ENCODE results near the gene PROX1.

PROX1 gene, protein sequence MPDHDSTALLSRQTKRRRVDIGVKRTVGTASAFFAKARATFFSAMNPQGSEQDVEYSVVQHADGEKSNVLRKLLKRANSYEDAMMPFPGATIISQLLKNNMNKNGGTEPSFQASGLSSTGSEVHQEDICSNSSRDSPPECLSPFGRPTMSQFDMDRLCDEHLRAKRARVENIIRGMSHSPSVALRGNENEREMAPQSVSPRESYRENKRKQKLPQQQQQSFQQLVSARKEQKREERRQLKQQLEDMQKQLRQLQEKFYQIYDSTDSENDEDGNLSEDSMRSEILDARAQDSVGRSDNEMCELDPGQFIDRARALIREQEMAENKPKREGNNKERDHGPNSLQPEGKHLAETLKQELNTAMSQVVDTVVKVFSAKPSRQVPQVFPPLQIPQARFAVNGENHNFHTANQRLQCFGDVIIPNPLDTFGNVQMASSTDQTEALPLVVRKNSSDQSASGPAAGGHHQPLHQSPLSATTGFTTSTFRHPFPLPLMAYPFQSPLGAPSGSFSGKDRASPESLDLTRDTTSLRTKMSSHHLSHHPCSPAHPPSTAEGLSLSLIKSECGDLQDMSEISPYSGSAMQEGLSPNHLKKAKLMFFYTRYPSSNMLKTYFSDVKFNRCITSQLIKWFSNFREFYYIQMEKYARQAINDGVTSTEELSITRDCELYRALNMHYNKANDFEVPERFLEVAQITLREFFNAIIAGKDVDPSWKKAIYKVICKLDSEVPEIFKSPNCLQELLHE

DNA sequence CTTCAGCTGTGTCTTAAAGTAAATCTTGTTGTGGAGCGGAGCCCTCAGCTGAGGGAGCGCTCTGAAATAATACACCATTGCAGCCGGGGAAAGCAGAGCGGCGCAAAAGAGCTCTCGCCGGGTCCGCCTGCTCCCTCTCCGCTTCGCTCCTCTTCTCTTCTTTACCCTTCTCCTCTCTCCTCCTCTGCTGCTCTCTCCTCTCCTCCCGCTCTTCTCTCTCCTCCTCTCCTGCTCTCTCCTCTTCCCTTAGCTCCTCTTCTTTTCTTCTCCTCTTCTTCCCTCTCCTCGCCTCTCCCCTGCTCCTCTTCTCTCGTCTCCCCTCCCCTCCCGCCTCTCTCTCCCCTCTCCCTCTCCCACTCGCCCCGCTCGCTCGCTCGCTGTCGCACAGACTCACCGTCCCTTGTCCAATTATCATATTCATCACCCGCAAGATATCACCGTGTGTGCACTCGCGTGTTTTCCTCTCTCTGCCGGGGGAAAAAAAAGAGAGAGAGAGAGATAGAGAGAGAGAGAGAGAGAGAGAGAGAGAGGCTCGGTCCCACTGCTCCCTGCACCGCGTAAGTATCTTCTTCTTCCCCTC is at the start of gene PROX1:
Gene PROX1, plus strand, starts transcription at position 47 of the 580 bp plus-strand sequence. CDS start 8,563 bp downstream, outside the sequence.
- Histone ChIP-seq H3K4me3 (ENCODE audit: low read length) (peak within 1 kb of the TSS; percentile 83), H3K9ac (ENCODE audit: low read depth, low read length) (peak within 1 kb of the TSS; percentile 57; the same call in 1 of the 2 replicates), H3K9me3 (ENCODE audit: insufficient read depth, low read depth, low read length) (no peaks in the 10 kb centered on the region), H3K36me3 (ENCODE audit: insufficient read depth, low read depth, low read length) (no peaks in the 10 kb centered on the region), H3K4me1 (ENCODE audit: insufficient read depth, low read length) (peaks cover 39% of the 10 kb centered on the region), H3K27ac (ENCODE audit: low read length) (no peak within 1 kb of the TSS), H3K27me3 (ENCODE audit: insufficient read depth, low read length) (peaks cover 93% of the 10 kb centered on the region)

DNA sequence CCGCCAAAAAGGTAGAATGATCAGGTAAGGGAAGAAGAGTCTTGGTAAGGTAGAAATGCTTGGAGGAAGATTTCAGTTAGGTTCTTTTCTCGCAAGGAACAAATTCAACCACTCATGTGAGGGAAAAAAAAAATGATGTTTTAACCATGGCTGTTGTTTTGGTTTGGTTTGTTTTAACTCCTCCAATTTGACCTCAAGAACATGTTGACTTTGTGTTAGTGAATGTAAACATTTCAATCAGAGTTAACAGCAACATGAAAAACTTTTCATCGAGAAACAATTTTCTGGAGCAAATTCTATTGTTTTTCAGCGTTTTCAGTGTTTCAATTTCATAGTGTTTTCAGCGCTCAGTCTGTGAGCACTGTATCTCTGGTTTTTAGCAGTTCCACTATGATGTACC is 49.0 kb upstream of the PROX1 start:
- no peaks in the 10 kb centered on the region for H3K9me3 ChIP-seq (ENCODE audit: insufficient read depth, low read depth, low read length)
- no peak overlapping the region for H3K9ac ChIP-seq (ENCODE audit: low read depth, low read length)
- H3K36me3 ChIP-seq (ENCODE audit: insufficient read depth, low read depth, low read length) = no peaks in the 10 kb centered on the region
- H3K4me3 ChIP-seq (ENCODE audit: low read length) = no peak overlapping the region
- no peaks in the 10 kb centered on the region for H3K27me3 ChIP-seq (ENCODE audit: insufficient read depth, low read length)
- peaks cover 4% of the 10 kb centered on the region; the same call in 1 of the 2 replicates for H3K4me1 ChIP-seq (ENCODE audit: insufficient read depth, low read length)
- H3K27ac ChIP-seq (ENCODE audit: low read length) = no peak overlapping the region

DNA sequence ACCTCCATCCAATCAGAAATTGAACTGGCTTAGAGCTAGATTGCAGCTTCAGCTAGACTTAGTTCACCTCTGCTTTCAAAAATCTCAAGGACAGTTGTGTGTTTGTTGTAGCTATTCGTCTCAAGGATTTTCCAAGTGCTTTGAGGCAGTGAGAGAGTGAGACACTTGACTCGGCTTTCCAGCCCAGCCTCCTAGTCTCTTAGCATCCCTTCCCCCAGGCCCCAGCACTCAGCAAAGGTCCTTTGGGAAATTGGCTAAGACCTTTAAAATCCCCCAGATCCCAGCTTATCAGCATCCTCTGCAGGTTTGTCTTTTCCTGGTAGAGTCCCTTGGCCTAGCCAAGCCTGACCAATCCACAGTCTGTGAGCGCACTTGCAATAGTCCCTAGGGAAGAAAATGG is 47.9 kb upstream of the PROX1 start:
- Histone ChIP-seq H3K27ac (ENCODE audit: low read length) (no peak overlapping the region), H3K36me3 (ENCODE audit: insufficient read depth, low read depth, low read length) (no peaks in the 10 kb centered on the region), H3K27me3 (ENCODE audit: insufficient read depth, low read length) (no peaks in the 10 kb centered on the region), H3K9me3 (ENCODE audit: insufficient read depth, low read depth, low read length) (no peaks in the 10 kb centered on the region), H3K9ac (ENCODE audit: low read depth, low read length) (no peak overlapping the region), H3K4me1 (ENCODE audit: insufficient read depth, low read length) (peaks cover 4% of the 10 kb centered on the region; the same call in 1 of the 2 replicates), H3K4me3 (ENCODE audit: low read length) (no peak overlapping the region)

DNA sequence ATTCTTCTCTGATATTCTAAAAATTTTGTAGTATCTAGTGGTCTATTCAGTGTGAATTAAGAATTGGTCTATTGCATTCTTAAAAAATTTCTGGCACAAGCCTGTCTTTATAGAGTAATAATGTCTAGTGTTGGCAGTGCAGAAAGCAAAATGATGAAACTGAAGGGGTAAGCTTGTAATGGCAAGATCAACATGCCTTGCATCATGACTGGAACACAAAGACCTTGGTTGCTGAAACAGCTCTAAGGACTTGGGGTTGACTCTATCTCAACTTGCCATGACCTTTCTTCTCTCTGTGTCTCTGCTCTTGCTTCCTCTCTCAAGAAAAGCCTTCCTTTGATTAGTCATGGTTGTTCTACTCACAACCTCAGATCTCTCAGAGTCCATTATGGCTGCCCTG is 46.8 kb upstream of the PROX1 start:
- no peak overlapping the region for H3K9ac ChIP-seq (ENCODE audit: low read depth, low read length)
- peaks cover 4% of the 10 kb centered on the region; the same call in 1 of the 2 replicates for H3K4me1 ChIP-seq (ENCODE audit: insufficient read depth, low read length)
- no peak overlapping the region for H3K27ac ChIP-seq (ENCODE audit: low read length)
- H3K27me3 ChIP-seq (ENCODE audit: insufficient read depth, low read length) = no peaks in the 10 kb centered on the region; the same call in 1 of the 2 replicates
- H3K4me3 ChIP-seq (ENCODE audit: low read length) = no peak overlapping the region
- H3K36me3 ChIP-seq (ENCODE audit: insufficient read depth, low read depth, low read length) = no peaks in the 10 kb centered on the region
- H3K9me3 ChIP-seq (ENCODE audit: insufficient read depth, low read depth, low read length) = no peaks in the 10 kb centered on the region

DNA sequence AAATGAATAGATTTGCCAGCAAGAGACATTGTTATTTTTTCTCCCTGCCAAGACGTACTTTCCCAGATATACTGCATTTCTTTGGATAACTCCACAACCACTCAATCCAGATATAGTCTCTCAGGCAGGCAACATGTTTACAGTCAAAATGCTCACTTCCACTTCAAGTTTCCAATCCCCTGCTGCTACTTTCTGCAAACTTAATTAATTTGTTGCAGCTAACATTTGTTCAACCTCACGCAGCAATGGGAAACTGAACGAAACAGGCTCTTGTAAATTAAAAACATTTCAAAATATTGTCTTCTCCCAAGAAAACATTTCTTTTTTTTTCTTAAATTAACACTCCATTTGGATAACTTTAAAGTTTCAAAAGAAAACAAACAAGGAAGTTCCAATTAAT is 45.7 kb upstream of the PROX1 start:
- Histone ChIP-seq H3K9ac (ENCODE audit: low read depth, low read length) (no peak overlapping the region), H3K27ac (ENCODE audit: low read length) (no peak overlapping the region), H3K36me3 (ENCODE audit: insufficient read depth, low read depth, low read length) (no peaks in the 10 kb centered on the region), H3K9me3 (ENCODE audit: insufficient read depth, low read depth, low read length) (no peaks in the 10 kb centered on the region), H3K4me3 (ENCODE audit: low read length) (no peak overlapping the region), H3K4me1 (ENCODE audit: insufficient read depth, low read length) (peaks cover 6% of the 10 kb centered on the region; the same call in 1 of the 2 replicates), H3K27me3 (ENCODE audit: insufficient read depth, low read length) (no peaks in the 10 kb centered on the region; the same call in 1 of the 2 replicates)

DNA sequence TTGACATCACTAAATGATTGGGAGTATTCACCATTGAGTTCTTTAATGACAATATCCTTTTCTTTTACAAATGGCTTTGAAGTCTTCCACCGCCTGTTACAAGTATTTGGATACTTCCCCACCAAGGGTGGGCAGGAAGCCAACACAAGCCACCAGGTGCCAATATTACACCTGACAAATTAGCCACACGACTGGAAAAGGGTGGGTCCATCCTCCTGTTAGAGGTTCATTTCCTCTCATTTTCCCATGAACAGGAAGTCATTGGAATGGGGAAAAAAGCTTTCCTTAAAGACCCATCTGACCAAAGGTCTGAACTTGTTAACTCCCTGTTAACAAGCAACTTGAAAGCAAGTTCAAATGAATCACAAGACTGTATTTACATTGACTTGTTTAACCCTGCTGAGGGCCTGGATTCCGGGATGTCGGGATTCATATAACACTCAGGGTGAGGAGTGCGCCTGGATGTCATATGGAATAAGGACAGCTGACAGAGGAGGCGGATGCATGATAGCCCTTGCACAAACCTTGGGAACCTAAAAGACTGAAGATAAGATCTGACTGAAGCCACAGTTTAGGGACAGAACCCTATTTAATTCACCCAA is 40.5 kb upstream of the PROX1 start:
- H3K36me3 ChIP-seq (ENCODE audit: insufficient read depth, low read depth, low read length) = no peaks in the 10 kb centered on the region
- H3K27ac ChIP-seq (ENCODE audit: low read length) = no peak overlapping the region
- no peaks in the 10 kb centered on the region for H3K9me3 ChIP-seq (ENCODE audit: insufficient read depth, low read depth, low read length)
- no peak overlapping the region for H3K4me3 ChIP-seq (ENCODE audit: low read length)
- H3K9ac ChIP-seq (ENCODE audit: low read depth, low read length) = no peak overlapping the region
- no peaks in the 10 kb centered on the region; the same call in 1 of the 2 replicates for H3K27me3 ChIP-seq (ENCODE audit: insufficient read depth, low read length)
- peaks cover 8% of the 10 kb centered on the region; the same call in 1 of the 2 replicates for H3K4me1 ChIP-seq (ENCODE audit: insufficient read depth, low read length)

DNA sequence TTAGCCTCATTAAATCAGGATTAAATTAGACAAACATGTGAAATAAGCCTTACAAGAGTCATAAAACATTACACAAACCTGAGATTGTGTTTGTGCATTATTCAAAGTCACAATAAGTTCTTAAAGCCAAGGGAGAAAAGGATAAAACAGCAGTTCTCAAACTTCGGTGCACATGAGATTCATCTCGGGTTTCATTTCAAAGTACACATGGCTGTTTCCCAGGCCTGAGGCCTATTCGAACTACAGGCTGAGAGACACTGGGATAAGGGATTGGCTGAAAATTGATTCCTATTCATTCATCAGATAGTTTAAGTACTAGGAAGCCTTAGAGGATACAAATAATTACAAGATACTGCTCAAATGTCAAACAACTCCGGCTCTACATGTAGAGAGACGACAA is 35.9 kb upstream of the PROX1 start:
- Histone ChIP-seq H3K27ac (ENCODE audit: low read length) (no peak overlapping the region), H3K36me3 (ENCODE audit: insufficient read depth, low read depth, low read length) (no peaks in the 10 kb centered on the region), H3K27me3 (ENCODE audit: insufficient read depth, low read length) (no peaks in the 10 kb centered on the region), H3K4me3 (ENCODE audit: low read length) (no peak overlapping the region), H3K9ac (ENCODE audit: low read depth, low read length) (no peak overlapping the region), H3K4me1 (ENCODE audit: insufficient read depth, low read length) (peaks cover 8% of the 10 kb centered on the region; the same call in 1 of the 2 replicates), H3K9me3 (ENCODE audit: insufficient read depth, low read depth, low read length) (no peaks in the 10 kb centered on the region)

DNA sequence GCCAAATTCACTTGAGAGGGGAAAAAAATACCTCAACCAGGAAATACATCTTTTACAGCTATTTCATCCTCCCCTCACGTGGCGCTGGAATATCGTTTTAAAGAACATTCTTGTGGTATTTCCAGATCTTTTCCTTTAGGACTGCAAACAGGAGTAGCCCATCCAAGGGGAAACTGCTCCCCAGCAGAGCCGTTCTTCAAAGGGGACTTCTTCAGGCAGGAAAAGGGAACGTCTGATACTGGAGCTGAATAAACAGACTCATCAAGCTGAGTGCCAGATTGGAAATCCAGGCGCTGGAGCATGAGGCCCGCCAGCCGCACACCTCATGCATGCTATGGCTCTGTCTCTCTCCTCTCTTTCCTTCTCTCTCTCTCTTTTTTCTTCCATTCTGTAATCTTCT is 34.0 kb upstream of the PROX1 start:
- no peak overlapping the region for H3K27ac ChIP-seq (ENCODE audit: low read length)
- no peaks in the 10 kb centered on the region for H3K36me3 ChIP-seq (ENCODE audit: insufficient read depth, low read depth, low read length)
- H3K9me3 ChIP-seq (ENCODE audit: insufficient read depth, low read depth, low read length) = no peaks in the 10 kb centered on the region
- H3K4me3 ChIP-seq (ENCODE audit: low read length) = no peak overlapping the region
- H3K4me1 ChIP-seq (ENCODE audit: insufficient read depth, low read length) = no peaks in the 10 kb centered on the region
- no peak overlapping the region for H3K9ac ChIP-seq (ENCODE audit: low read depth, low read length)
- no peaks in the 10 kb centered on the region for H3K27me3 ChIP-seq (ENCODE audit: insufficient read depth, low read length)

DNA sequence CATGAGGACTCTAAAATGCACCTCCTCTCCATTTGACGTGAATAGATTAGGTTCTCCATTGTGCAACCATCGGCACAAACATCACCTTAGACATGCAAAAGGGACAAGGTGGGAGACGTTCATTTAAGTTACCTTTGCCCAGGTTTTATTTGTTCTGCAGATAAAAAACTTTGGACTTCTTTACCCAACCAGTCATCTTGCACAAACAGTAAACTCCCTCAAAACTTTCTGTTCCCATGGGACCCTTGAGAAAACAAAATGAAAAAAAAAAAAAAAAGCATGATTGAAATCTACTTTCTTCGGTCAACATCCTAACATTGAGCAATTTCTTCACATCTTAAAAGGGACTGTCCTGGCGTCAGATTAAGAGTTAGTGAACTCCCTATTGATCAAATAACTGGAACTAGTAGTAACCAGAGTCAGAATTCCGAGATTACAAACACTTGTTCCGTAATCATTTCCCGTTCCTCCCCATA is 31.4 kb upstream of the PROX1 start:
- Histone ChIP-seq H3K9me3 (ENCODE audit: insufficient read depth, low read depth, low read length) (no peaks in the 10 kb centered on the region), H3K9ac (ENCODE audit: low read depth, low read length) (no peak overlapping the region)

DNA sequence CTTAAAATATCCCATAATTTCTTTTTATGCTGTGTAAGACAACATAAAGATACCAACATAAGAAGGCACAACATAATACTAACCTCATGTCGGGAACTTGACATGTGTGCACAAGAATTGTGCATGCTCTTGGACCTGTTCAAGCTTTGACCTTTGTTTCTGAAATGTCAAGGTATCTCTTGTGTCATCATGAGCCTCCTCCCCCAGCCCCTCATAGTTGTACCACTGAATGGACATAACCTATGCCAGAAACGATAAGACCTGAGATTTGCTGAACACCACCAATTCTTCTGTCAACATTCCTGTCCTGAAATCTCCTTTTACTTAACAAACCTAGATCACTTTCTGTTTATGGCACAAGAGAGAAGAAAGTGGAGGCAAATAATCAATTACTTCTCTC is 29.4 kb upstream of the PROX1 start:
- H3K27ac ChIP-seq (ENCODE audit: low read length) = no peak overlapping the region
- no peak overlapping the region for H3K4me3 ChIP-seq (ENCODE audit: low read length)
- no peak overlapping the region for H3K9ac ChIP-seq (ENCODE audit: low read depth, low read length)
- H3K36me3 ChIP-seq (ENCODE audit: insufficient read depth, low read depth, low read length) = no peaks in the 10 kb centered on the region
- no peaks in the 10 kb centered on the region for H3K4me1 ChIP-seq (ENCODE audit: insufficient read depth, low read length)
- no peaks in the 10 kb centered on the region for H3K27me3 ChIP-seq (ENCODE audit: insufficient read depth, low read length)
- H3K9me3 ChIP-seq (ENCODE audit: insufficient read depth, low read depth, low read length) = no peaks in the 10 kb centered on the region

More for the DNA sequence above, 31.4 kb upstream of the PROX1 start:
- no peak overlapping the region for H3K27ac ChIP-seq (ENCODE audit: low read length)
- H3K4me3 ChIP-seq (ENCODE audit: low read length) = no peak overlapping the region
- no peaks in the 10 kb centered on the region for H3K27me3 ChIP-seq (ENCODE audit: insufficient read depth, low read length)
- no peaks in the 10 kb centered on the region for H3K36me3 ChIP-seq (ENCODE audit: insufficient read depth, low read depth, low read length)
- no peaks in the 10 kb centered on the region for H3K4me1 ChIP-seq (ENCODE audit: insufficient read depth, low read length)

DNA sequence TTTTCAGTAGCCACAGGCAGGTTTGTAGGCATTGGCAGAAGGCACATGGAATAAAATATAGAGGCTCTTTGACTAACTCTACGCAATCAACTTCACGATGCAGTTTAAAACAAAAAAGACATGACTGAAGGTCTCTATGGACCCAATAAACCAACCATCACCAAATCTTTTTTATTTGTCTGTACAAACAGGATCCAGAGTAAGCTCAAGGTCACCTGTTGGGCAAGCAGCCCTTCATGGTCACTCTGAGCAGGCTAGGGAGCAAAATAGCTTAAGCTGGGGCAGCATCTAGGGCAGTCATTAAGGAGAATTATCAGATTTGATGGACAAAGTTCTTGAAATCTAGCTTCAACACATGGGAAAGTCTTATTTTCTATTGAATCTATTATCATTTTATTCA is 26.8 kb upstream of the PROX1 start:
- H3K27ac ChIP-seq (ENCODE audit: low read length) = no peak overlapping the region
- no peak overlapping the region for H3K9ac ChIP-seq (ENCODE audit: low read depth, low read length)
- no peaks in the 10 kb centered on the region for H3K4me1 ChIP-seq (ENCODE audit: insufficient read depth, low read length)
- no peaks in the 10 kb centered on the region for H3K36me3 ChIP-seq (ENCODE audit: insufficient read depth, low read depth, low read length)
- no peak overlapping the region for H3K4me3 ChIP-seq (ENCODE audit: low read length)
- H3K9me3 ChIP-seq (ENCODE audit: insufficient read depth, low read depth, low read length) = no peaks in the 10 kb centered on the region
- H3K27me3 ChIP-seq (ENCODE audit: insufficient read depth, low read length) = no peaks in the 10 kb centered on the region

Data from iPS-20b (cell line).